Upper lobe of right lung (tissue), 1 donor: ENCODE measurements around the gene PLXND1. TPM values are rescaled to one million over a fixed set of nuclear protein-coding genes. Genes with fewer than 3 reads are reported as not detected.
A peak's percentile ranks its signal among the peaks of the same experiment; 100 is the strongest.

Source experiments
- ATAC-seq: fragments of 200-7000 bp; cut with Tn5 transposase; one replicate; pipeline ENCODE4 v1.9.1; 2020; ENCODE audit warnings: mild to moderate bottlenecking, moderate library complexity
- DNase-seq: peaks from one replicate; pipeline ENCODE4 v3.0.0-alpha.2; 2020
- H3K27ac ChIP-seq: fragments of 200-600 bp; one replicate; pipeline ENCODE4 v1.8.0; 2022
- H3K27me3 ChIP-seq: fragments of 200-600 bp; one replicate; pipeline ENCODE4 v1.8.0; 2022; ENCODE audit warnings: mild to moderate bottlenecking
- H3K36me3 ChIP-seq: fragments of 200-600 bp; one replicate; pipeline ENCODE4 v1.8.0; 2022
- H3K4me1 ChIP-seq: fragments of 200-600 bp; one replicate; pipeline ENCODE4 v1.8.0; 2022
- H3K4me3 ChIP-seq: fragments of 200-600 bp; one replicate; pipeline ENCODE4 v1.8.0; 2022; ENCODE audit warnings: mild to moderate bottlenecking
- H3K9me3 ChIP-seq: fragments of 200-600 bp; one replicate; pipeline ENCODE4 v1.8.0; 2022
- CTCF ChIP-seq: fragments of 200-600 bp; IDR thresholded peaks from one replicate; pipeline ENCODE4 v1.8.0; 2022; ENCODE audit warnings: antibody characterized with exemption
- intact Hi-C: fragments of 100-400 bp; cut with DNase I; formaldehyde crosslinking; loops from one replicate; pipeline ENCODE4 v1.11.0; 2022
- total RNA-seq: library from RNA; stranded (reverse); fragmentation: NEBNext Ultra II Directional; extraction: Animal tissue kit (Norgen Biotek cat#: 25700); gene quantifications from one replicate; pipeline ENCODE4 v1.2.1, GENCODE V29; 2021
- donor health status: DM: no; HTN: yes; CAD: no; lungs with severe emphysema.

PLXND1 gene
- total RNA-seq, 1 donor from 2014 or later: 284 TPM

GRCh38 chr3:129632556-129632955 is 26.1 kb upstream of the PLXND1 start:
- H3K4me3 ChIP-seq: no peak overlapping the region
- no peak for ATAC-seq
- no peak for TF ChIP-seq CTCF
- peaks cover 6% of the 10 kb centered on the region for H3K4me1 ChIP-seq
- no peaks in the 10 kb centered on the region for H3K9me3 ChIP-seq
- no peaks in the 10 kb centered on the region for H3K36me3 ChIP-seq
- no peak overlapping the region for H3K27ac ChIP-seq
- intact Hi-C loops: loop anchor here (10.0 kb wide), 1 partner anchor 302 kb away; no protein-coding TSS in a partner anchor
- DNase-seq: no peak
- H3K27me3 ChIP-seq: no peaks in the 10 kb centered on the region

- Histone ChIP-seq H3K36me3 (no peaks in the 10 kb centered on the region), H3K27ac (no peak overlapping the region), H3K4me3 (no peak overlapping the region), H3K27me3 (no peaks in the 10 kb centered on the region), H3K4me1 (peaks cover 11% of the 10 kb centered on the region), H3K9me3 (no peaks in the 10 kb centered on the region)
- ATAC-seq (no peak), DNase-seq (no peak)
- intact Hi-C loops: loop anchor here (10.0 kb wide), 1 partner anchor 303 kb away; no protein-coding TSS in a partner anchor
- no peak for TF ChIP-seq CTCF
Observed at GRCh38 chr3:129632056-129632455, 25.6 kb upstream of the PLXND1 start.

GRCh38 chr3:129629011-129629410 is 22.5 kb upstream of the PLXND1 start:
- Histone ChIP-seq H3K4me1 (peaks cover 37% of the 10 kb centered on the region), H3K27ac (no peak overlapping the region), H3K36me3 (no peaks in the 10 kb centered on the region), H3K27me3 (no peaks in the 10 kb centered on the region), H3K4me3 (no peak overlapping the region), H3K9me3 (no peaks in the 10 kb centered on the region)
- DNase-seq: no peak
- no peak for ATAC-seq
- intact Hi-C loops: no loop called here
- TF ChIP-seq CTCF: no peak

GRCh38 chr3:129628169-129628522 is 21.7 kb upstream of the PLXND1 start:
- ATAC-seq (no peak), DNase-seq (no peak)
- H3K9me3 ChIP-seq: no peaks in the 10 kb centered on the region
- intact Hi-C loops: no loop called here
- H3K27me3 ChIP-seq: no peaks in the 10 kb centered on the region
- peaks cover 46% of the 10 kb centered on the region for H3K4me1 ChIP-seq
- H3K36me3 ChIP-seq: no peaks in the 10 kb centered on the region
- peak overlapping the region; percentile 64 for H3K4me3 ChIP-seq
- peak overlapping the region; percentile 99 for H3K27ac ChIP-seq
- no peak for TF ChIP-seq CTCF

- no peaks in the 10 kb centered on the region for H3K27me3 ChIP-seq
- peaks cover 50% of the 10 kb centered on the region for H3K4me1 ChIP-seq
- no peaks in the 10 kb centered on the region for H3K9me3 ChIP-seq
- peak overlapping the region; percentile 99 for H3K27ac ChIP-seq
- ATAC-seq (peak; percentile 60), DNase-seq (peak; percentile 86)
- intact Hi-C loops: no loop called here
- no peaks in the 10 kb centered on the region for H3K36me3 ChIP-seq
- peak overlapping the region; percentile 64 for H3K4me3 ChIP-seq
- TF ChIP-seq CTCF: peak; percentile 76
Observed at GRCh38 chr3:129627350-129628168, 21.1 kb upstream of the PLXND1 start.
